ENCODE data around the gene HRH3.

Gene HRH3

GRCh38 chr20:62219992-62220665 is at the start of gene HRH3:
Gene HRH3, minus strand, starts transcription at chr20:62220278. Its CDS starts 308 bp downstream, at chr20:62219970.
- no peak within 1 kb of the TSS for H3K27ac ChIP-seq
- DNase-seq (ENCODE audit: low read depth, low spot score): no peak

- H3K27ac ChIP-seq: no peak overlapping the region
- DNase-seq (ENCODE audit: low read depth, low spot score): no peak
These were observed 49.8 kb upstream of the HRH3 start for GRCh38 chr20:62269871-62270270.

- no peak overlapping the region for H3K27ac ChIP-seq
These were observed 49.3 kb upstream of the HRH3 start for GRCh38 chr20:62269378-62269777.

DNA sequence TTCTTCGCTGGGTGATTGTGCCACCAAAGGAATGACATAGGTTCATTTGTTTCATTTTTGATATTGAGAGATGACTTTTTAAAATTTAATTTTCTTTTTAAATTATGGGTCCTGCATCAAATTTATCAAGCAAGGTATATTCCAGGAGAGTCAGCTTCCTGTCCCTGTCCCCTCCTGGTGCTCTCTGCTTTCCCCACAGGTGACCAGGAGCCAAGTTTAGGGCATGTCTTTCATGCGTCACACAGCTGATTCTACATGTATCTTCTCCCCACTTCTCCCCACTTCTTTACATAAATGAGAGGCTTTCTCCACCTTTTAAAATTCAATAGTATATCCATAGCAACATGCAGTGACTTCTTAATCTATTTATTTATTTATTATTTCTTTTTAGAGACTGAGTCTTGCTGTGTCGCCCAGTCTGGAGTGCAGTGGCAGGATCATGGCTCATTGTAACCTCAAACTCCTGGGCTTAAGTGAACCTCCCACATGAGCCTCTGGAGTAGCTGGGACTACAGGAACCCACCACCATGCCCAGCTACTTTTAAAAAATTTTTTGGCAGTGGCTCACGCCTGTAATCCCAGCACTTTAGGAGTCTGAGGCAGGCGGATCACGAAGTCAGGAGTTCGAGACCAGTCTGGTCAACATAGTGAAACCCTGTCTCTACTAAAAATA is 48.3 kb upstream of the HRH3 start:
- no peak for DNase-seq (ENCODE audit: low read depth, low spot score)
- H3K27ac ChIP-seq: no peak overlapping the region

More at GRCh38 chr20:62269378-62269777, 49.3 kb upstream of the HRH3 start:
- no peak for DNase-seq (ENCODE audit: low read depth, low spot score)

- DNase-seq (ENCODE audit: low read depth, low spot score): no peak
- no peak overlapping the region for H3K27ac ChIP-seq
These were observed 47.5 kb upstream of the HRH3 start for GRCh38 chr20:62267543-62267942.

DNA sequence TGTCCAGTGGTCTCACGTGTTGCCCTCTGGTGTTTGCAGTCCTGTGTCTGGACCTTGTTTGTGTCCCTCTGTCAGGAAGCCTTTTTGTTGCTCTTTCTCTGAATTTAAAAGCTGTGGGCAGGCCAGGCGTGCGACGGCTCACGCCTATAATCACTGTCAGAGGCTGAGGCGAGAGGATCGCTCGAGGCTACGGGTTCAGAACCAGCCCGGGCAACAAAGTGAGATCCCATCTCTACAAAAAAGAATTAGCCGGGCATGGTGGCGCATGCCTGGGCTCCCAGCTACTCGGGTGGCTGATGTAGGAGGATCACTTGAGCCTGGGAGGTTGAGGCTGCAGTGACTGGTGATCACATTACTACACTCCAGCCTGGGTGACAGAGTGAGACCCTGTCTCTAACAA is 46.8 kb upstream of the HRH3 start:
- no peak overlapping the region for H3K27ac ChIP-seq

GRCh38 chr20:62266340-62266739 is 46.3 kb upstream of the HRH3 start:
- H3K27ac ChIP-seq: no peak overlapping the region
- no peak for DNase-seq (ENCODE audit: low read depth, low spot score)

More for the DNA sequence above, 46.8 kb upstream of the HRH3 start:
- no peak for DNase-seq (ENCODE audit: low read depth, low spot score)

DNA sequence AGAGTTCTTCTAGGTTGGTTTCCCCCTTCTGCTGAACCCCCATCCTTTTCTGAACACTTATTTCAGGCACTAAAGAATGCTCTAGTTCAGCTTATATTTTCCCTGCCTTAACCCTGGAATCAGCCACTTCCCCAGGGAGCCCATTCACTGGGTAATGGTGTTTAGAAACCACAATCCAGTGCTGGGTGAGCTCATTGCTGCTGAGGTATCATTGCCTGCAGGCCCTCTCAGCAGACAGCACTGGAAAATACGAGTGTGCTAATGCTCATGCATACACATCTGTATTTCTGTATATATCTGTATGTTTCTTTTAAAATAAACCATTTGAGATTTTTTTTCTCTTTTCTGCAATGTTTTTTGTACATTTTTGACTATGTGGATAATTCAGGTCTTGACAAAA is 45.3 kb upstream of the HRH3 start:
- H3K27ac ChIP-seq: no peak overlapping the region
- no peak for DNase-seq (ENCODE audit: low read depth, low spot score)

- H3K27ac ChIP-seq: no peak overlapping the region
- DNase-seq (ENCODE audit: low read depth, low spot score): no peak
These were observed 43.3 kb upstream of the HRH3 start for GRCh38 chr20:62263396-62263795.

DNA sequence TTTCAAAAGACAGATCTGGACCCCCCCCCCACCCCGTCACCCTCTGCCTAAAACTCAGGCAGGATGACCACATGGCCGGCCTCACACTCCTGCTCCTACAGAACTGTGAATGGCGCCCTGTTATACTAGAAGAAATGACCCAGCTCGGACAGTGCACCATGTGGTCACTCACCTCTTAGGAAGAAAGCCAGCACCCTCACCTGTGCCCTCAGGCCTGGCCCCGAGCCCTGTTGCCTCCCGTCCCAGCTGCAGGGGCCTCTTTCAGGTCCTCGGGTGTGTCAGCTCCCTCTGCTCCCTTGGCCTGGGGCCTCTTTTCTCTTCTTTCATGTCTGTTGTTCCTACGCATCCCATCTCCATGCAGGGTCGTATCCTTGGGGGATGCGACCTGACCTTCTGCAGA is 42.0 kb upstream of the HRH3 start:
- H3K27ac ChIP-seq: no peak overlapping the region
- no peak for DNase-seq (ENCODE audit: low read depth, low spot score)

DNA sequence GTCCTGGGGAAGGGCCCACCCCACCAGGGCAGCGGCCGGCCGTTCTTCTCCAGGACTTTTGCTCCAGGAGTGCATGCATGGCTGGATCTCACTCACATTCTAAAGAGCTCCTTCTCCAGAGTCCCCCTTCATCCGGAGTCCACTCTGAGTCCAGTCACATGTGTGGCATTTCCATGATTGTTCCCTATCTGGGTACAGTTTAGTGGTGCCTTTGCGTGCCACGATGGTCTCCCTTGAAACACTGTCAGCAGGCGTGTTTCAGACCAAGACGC is 39.2 kb upstream of the HRH3 start:
- no peak overlapping the region for H3K27ac ChIP-seq
- no peak for DNase-seq (ENCODE audit: low read depth, low spot score)

- DNase-seq (ENCODE audit: low read depth, low spot score): no peak
- H3K27ac ChIP-seq: no peak overlapping the region
These were observed 38.6 kb upstream of the HRH3 start for GRCh38 chr20:62258499-62259293.

- H3K27ac ChIP-seq: no peak overlapping the region
- no peak for DNase-seq (ENCODE audit: low read depth, low spot score)
These were observed 35.9 kb upstream of the HRH3 start for GRCh38 chr20:62255976-62256375.

DNA sequence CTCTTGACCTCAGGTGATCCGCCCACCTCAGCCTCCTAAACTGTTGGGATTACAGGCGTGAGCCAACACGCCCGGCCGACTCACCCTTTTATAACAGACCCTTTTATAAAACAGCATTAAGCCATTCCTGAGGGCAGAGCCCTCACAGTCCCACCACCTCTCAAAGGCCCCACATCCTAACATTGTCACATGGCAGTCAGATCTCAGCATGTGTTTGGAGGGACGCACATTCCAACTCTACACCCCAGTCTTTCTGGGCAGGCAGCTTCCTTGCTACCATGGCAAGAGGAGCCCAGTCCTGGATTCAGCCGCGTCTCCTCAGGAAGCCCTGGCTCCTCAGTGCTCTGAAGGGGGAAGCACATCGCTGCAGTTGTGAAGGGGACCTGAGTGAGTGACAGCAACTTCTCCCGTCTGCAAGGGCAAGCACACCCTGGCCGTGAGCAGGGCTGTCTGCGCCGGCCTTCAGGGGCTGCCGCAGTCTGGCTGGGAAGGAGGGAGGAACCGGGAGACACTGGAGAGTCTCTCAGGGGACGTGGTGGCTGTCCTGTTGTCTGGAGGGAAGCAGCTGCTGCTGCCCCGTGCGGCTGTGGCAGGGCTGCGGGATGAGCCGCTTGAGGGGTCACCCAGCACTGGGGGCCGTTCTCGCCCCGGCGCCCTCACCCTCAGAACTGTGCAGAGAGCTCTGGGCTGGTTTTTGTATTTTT is 34.1 kb upstream of the HRH3 start:
- no peak overlapping the region for H3K27ac ChIP-seq
- DNase-seq (ENCODE audit: low read depth, low spot score): no peak

GRCh38 chr20:62253398-62253797 is 33.3 kb upstream of the HRH3 start:
- DNase-seq (ENCODE audit: low read depth, low spot score): no peak
- H3K27ac ChIP-seq: no peak overlapping the region

- no peak for DNase-seq (ENCODE audit: low read depth, low spot score)
- H3K27ac ChIP-seq: no peak overlapping the region
These were observed 32.4 kb upstream of the HRH3 start for GRCh38 chr20:62252342-62252966.

DNA sequence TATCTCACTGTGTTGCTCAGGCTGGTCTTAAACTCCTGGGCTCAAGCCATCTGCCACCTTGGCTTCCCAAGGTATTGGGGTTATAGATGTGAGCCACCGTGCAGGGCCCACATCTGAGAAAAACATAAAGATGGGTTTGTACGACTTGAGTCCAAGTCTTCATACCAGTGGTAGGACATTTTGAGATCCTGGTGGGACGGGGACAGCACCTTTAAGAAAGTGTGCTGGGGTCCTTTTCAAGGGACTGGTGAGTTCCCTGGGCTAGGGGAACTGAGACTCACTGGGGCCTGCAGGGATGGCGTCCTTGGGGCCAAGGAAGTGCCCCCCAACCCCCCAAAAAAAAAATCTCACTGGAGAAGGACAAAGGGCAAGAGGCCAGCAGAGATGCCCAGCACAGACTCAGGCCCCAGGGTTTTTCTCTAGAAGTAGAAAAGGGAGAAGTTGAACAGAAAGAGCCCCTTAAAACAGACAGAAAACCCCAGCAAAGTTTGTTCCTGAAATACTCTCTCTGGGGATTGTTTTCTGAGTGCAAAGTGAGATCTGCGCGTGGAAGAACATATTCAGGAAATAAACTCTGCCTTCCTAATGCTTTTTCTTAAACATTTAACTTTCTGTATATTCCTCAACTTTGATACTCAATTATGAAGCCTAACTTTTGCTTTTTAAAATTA is 28.9 kb upstream of the HRH3 start:
- DNase-seq (ENCODE audit: low read depth, low spot score): no peak
- H3K27ac ChIP-seq: no peak overlapping the region

DNA sequence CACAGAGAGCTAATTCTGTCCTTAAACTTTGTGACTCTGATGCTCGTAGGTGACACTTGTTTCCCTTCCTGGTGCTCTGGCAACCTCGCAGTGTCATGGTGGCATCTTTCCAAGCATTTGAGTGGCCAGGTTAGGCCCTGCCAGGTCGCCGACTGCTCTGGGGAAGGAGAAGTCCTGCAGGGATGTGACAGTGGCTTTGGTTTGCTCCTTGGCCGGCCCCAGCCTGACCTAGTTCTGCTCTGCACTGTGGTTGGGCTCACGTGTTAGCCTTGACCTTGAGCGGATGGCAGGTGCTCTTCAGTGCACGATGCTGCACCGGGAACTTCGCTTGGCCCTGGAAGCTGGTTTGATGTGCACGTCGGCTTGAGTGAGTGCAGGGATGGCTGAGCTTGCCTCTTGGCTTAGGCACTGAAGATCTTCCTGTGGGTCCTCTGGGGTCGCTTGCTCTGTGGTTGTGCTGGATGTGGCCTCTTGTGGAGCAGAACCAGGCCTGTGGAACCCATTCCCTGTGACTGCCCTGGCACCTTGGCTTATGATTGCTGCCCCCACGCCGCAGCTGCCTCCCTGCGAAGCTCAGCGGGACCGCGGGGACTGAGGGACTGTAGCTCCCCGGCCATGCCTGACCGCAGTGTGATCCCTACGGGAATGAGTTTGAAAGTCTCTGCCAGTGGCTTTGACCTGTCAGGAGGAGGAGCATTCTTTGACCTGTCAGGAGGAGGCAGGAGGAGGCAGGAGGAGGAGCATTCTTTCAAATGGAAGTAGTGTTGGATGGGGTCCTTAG is 27.0 kb upstream of the HRH3 start:
- DNase-seq (ENCODE audit: low read depth, low spot score): no peak
- H3K27ac ChIP-seq: no peak overlapping the region

- H3K27ac ChIP-seq: no peak overlapping the region
- DNase-seq (ENCODE audit: low read depth, low spot score): no peak
These were observed 26.4 kb upstream of the HRH3 start for GRCh38 chr20:62246431-62246830.
